K562 (cell line): ENCODE measurements around the gene ATXN2L. TPM values are rescaled to one million over a fixed set of nuclear protein-coding genes. Genes with fewer than 3 reads are reported as not detected.
A peak's percentile ranks its signal among the peaks of the same experiment; 100 is the strongest.

ENCODE experiments used
- ARID2 ChIP-seq: fragments of 450-650 bp; IDR thresholded peaks from 2 replicates; pipeline ENCODE4 v1.6.1; 2017; ENCODE audit warnings: antibody characterized with exemption, mild to moderate bottlenecking
- BCOR ChIP-seq: fragments of 450-650 bp; IDR thresholded peaks from 2 replicates; pipeline ENCODE4 v1.6.1; 2016
- BRCA1 ChIP-seq, 2 experiments: fragments of 450-650 bp in 1 of 2; sonication (generic) in 1 of 2; formaldehyde crosslinking in 1 of 2; IDR thresholded peaks; 2 replicates each; pipeline versions ENCODE4 v1.5.0 to v1.6.1; 2017 to 2020; ENCODE audit warnings: mild to moderate bottlenecking in 1 of 2, missing genetic modification reagents in 1 of 2
- CBX3 ChIP-seq, 2 experiments: IDR thresholded peaks; 1 replicate in 1 of 2; 2 replicates in 1 of 2; pipeline ENCODE4 v1.6.1; 2012; ENCODE audit warnings: inconsistent platforms in 2 of 2, low read length in 2 of 2, borderline replicate concordance in 1 of 2, control low read depth in 1 of 2
- CHD4 ChIP-seq: fragments of 200-600 bp; sonication (generic); IDR thresholded peaks from 3 replicates; pipeline ENCODE4 v1.6.1; 2012; ENCODE audit warnings: low read depth, mild to moderate bottlenecking, mixed read lengths, low read length, inconsistent platforms; ENCODE audit not compliant: insufficient read depth, insufficient replicate concordance, poor library complexity, severe bottlenecking
- DLX4 ChIP-seq: fragments of 250-450 bp; sonication (Bioruptor Pico); IDR thresholded peaks from 2 replicates; pipeline ENCODE4 v1.6.1; 2021; ENCODE audit warnings: mild to moderate bottlenecking
- ERF ChIP-seq: fragments of 450-650 bp; formaldehyde crosslinking; IDR thresholded peaks from 2 replicates; pipeline ENCODE4 v1.4.0; 2020; ENCODE audit warnings: mild to moderate bottlenecking, mixed read lengths
- FOXK2 ChIP-seq, 2 experiments: fragments of 450-650 bp; IDR thresholded peaks in 1 of 2; conservative IDR thresholded peaks in 1 of 2; 2 replicates each; pipeline ENCODE4 v1.6.1; 2016; ENCODE audit warnings: low read depth in 2 of 2, mild to moderate bottlenecking in 1 of 2
- GTF2B ChIP-seq: IDR thresholded peaks from 2 replicates; pipeline ENCODE4 v1.6.1; 2011; ENCODE audit not compliant: insufficient read length; ENCODE audit errors: extremely low read depth
- HIVEP1 ChIP-seq: fragments of 250-450 bp; sonication (Bioruptor Pico); IDR thresholded peaks from 2 replicates; pipeline ENCODE4 v1.4.0; 2020; ENCODE audit warnings: mild to moderate bottlenecking
- HNRNPLL ChIP-seq: fragments of 200-400 bp; formaldehyde crosslinking; IDR thresholded peaks from 2 replicates; pipeline ENCODE4 v1.6.1; 2017; ENCODE audit warnings: low read length, low read depth, mild to moderate bottlenecking; ENCODE audit not compliant: poor library complexity, severe bottlenecking
- IRF1 ChIP-seq: sonication (generic); formaldehyde crosslinking; IDR thresholded peaks from 2 replicates; pipeline ENCODE4 v1.8.0; 2022; ENCODE audit warnings: missing genetic modification reagents, mild to moderate bottlenecking, borderline replicate concordance
- KDM2B ChIP-seq: fragments of 250-450 bp; sonication (Bioruptor Pico); IDR thresholded peaks from 2 replicates; pipeline ENCODE4 v1.8.0; 2021; ENCODE audit warnings: mild to moderate bottlenecking, moderate library complexity
- MAZ ChIP-seq, 2 experiments: fragments of 450-650 bp in 1 of 2; sonication (generic) in 1 of 2; formaldehyde crosslinking; IDR thresholded peaks in 1 of 2; conservative IDR thresholded peaks in 1 of 2; 2 replicates each; pipeline versions ENCODE4 v1.4.0 to v1.5.0; 2020; ENCODE audit warnings: mild to moderate bottlenecking in 1 of 2, missing genetic modification reagents in 1 of 2
- NR2F6 ChIP-seq: fragments of 450-650 bp; formaldehyde crosslinking; IDR thresholded peaks from 2 replicates; pipeline ENCODE4 v1.4.0; 2020; ENCODE audit warnings: mild to moderate bottlenecking
- RBFOX2 ChIP-seq: fragments of 200-400 bp; formaldehyde crosslinking; IDR thresholded peaks from 2 replicates; pipeline ENCODE4 v1.6.1; 2017; ENCODE audit warnings: low read depth, mild to moderate bottlenecking, low read length, moderate library complexity
- RBM25 ChIP-seq: fragments of 200-400 bp; formaldehyde crosslinking; IDR thresholded peaks from 2 replicates; pipeline ENCODE4 v1.6.1; 2018; ENCODE audit warnings: low read length, low read depth, moderate library complexity; ENCODE audit not compliant: severe bottlenecking
- RUNX1 ChIP-seq: sonication (generic); IDR thresholded peaks from 2 replicates; pipeline ENCODE4 v1.6.1; 2016; ENCODE audit warnings: antibody characterized with exemption, low read depth
- SMAD4 ChIP-seq: fragments of 250-450 bp; sonication (Bioruptor Pico); conservative IDR thresholded peaks from 2 replicates; pipeline ENCODE4 v1.8.0; 2021; ENCODE audit warnings: inconsistent platforms, mild to moderate bottlenecking, moderate library complexity
- SMARCA4 ChIP-seq: fragments of 450-650 bp; IDR thresholded peaks from 2 replicates; pipeline ENCODE4 v1.6.1; 2016
- ZFP36 ChIP-seq: fragments of 150-350 bp; IDR thresholded peaks from 2 replicates; pipeline ENCODE4 v1.6.1; 2018; ENCODE audit warnings: low read length, low read depth; ENCODE audit not compliant: partially characterized antibody
- ZNF197 ChIP-seq: fragments of 200-800 bp; sonication (Bioruptor generic); IDR thresholded peaks from 2 replicates; pipeline ENCODE4 v1.6.1; 2016; ENCODE audit warnings: low read depth, missing genetic modification characterization, missing compliant biosample characterization
- ZNF263 ChIP-seq: sonication (generic); formaldehyde crosslinking; IDR thresholded peaks from 2 replicates; pipeline ENCODE4 v1.8.0; 2022; ENCODE audit warnings: mild to moderate bottlenecking, missing genetic modification reagents, borderline replicate concordance
- ZNF280B ChIP-seq: fragments of 250-450 bp; sonication (Bioruptor Pico); IDR thresholded peaks from 2 replicates; pipeline ENCODE4 v1.5.1; 2021; ENCODE audit warnings: mild to moderate bottlenecking
- ZNF408 ChIP-seq: fragments of 250-450 bp; sonication (Bioruptor Pico); IDR thresholded peaks from 2 replicates; pipeline ENCODE4 v1.4.0; 2020; ENCODE audit warnings: low read depth, mild to moderate bottlenecking, moderate library complexity
- ZNF445 ChIP-seq: fragments of 250-450 bp; sonication (Bioruptor Pico); IDR thresholded peaks from 2 replicates; pipeline ENCODE4 v1.4.0; 2020; ENCODE audit warnings: low read depth, mild to moderate bottlenecking, moderate library complexity
- polyA plus RNA-seq, 8 experiments: library from polyadenylated mRNA; depleted of rRNA in 4 of 8; stranded (reverse) in 5 of 8; unstranded in 3 of 8; fragments of >200 nt; fragmentation: Nextera tagmentation in 2 of 8; fragmentation: Illumina TruSeq in 1 of 8; extraction: Ambion mirVana in 2 of 8; extraction: Trizol in 1 of 8; gene quantifications; 2 replicates each; pipeline versions ENCODE4 v1.2.1 to v1.2.3, GENCODE V29; 2011 to 2014; ENCODE audit warnings: inconsistent platforms in 1 of 8, missing spikeins in 1 of 8
- total RNA-seq, 7 experiments: library from RNA; depleted of rRNA in 6 of 7; stranded (reverse); fragments of >200 nt in 6 of 7; fragmentation: Illumina TruSeq in 2 of 7; extraction: Trizol in 2 of 7; gene quantifications; 2 replicates each; pipeline versions ENCODE4 v1.2.1 to v1.2.3, GENCODE V29; 2011 to 2021; ENCODE audit warnings: low replicate concordance in 1 of 7

The ATXN2L gene
- total and polyA plus RNA-seq, 9 of the 15 experiments (the other 6 are each of a cell fraction or from before 2014, with no cell fraction given) = 3.8 to 280 (median 37.2) TPM

GRCh38 chr16:28823291-28823872 lies 583 bp downstream of the ATXN2L start (continued):
- TF ChIP-seq IRF1 (CRISPR knock-in tag) (no peak), HIVEP1 (CRISPR knock-in tag) (no peak), MAZ (CRISPR knock-in tag; conservative IDR thresholded peaks at IDR 0.05 in 1 of 2, IDR thresholded peaks at IDR 0.05 in 1 of 2) (no peak), ZFP36 (no peak), ZNF197 (CRISPR knock-in tag) (no peak), ZNF280B (CRISPR knock-in tag) (no peak), ERF (CRISPR knock-in tag) (peak; percentile 28; the same call in 1 of the 2 replicates), CBX3 (IDR thresholded peaks at IDR 0.05; ENCODE audit: borderline replicate concordance in 1 of 2, low read length in 2 of 2) (no peak), FOXK2 (conservative IDR thresholded peaks at IDR 0.05 in 1 of 2, IDR thresholded peaks at IDR 0.05 in 1 of 2; ENCODE audit: low read depth in 2 of 2) (no peak), CHD4 (no peak), SMARCA4 (no peak), SMAD4 (CRISPR knock-in tag) (0 out of 2 replicates have a peak, but pooled peaks have one; percentile 51), DLX4 (CRISPR knock-in tag) (no peak), RUNX1 (no peak), GTF2B (no peak), RBM25 (no peak), HNRNPLL (no peak), KDM2B (no peak), ZNF408 (CRISPR knock-in tag) (no peak), ZNF445 (CRISPR knock-in tag) (no peak), NR2F6 (CRISPR knock-in tag) (no peak), RBFOX2 (peak; percentile 73; the same call in 1 of the 2 replicates), BRCA1 (IDR thresholded peaks at IDR 0.05) (no peak), BRCA1 (CRISPR knock-in tag; IDR thresholded peaks at IDR 0.05) (no peak), BCOR (no peak), ZNF263 (CRISPR knock-in tag) (no peak), ARID2 (no peak)
